Measurements from ENCODE around the gene FAM76B.
"Not testable (repeated sequence)": the region's sequence is repeated elsewhere in the genome, so short reads cannot be mapped to it uniquely, and the experiment has no call there.

DNA sequence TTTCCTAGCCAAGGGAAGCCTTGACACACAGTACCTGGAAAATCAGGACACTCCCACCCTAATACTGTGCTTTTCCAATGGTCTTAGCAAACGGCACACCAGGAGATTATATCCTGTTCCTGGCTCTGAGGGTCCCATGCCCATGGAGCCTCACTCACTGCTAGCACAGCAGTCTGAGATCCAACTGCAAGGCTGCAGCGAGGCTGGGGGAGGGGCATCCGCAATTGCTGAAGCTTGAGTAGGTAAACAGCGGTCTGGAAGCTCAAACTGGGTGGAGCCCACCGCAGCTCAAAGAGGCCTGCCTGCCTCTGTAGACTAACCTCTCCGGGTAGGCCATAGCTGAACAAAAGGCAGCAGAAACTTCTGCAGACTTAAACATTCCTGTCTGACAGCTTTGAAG lies 16.9 kb upstream of the FAM76B start:
- not testable (repeated sequence) for TF ChIP-seq POLR2A (IDR thresholded peaks at IDR 0.05)
- TF ChIP-seq, protein P1, sequence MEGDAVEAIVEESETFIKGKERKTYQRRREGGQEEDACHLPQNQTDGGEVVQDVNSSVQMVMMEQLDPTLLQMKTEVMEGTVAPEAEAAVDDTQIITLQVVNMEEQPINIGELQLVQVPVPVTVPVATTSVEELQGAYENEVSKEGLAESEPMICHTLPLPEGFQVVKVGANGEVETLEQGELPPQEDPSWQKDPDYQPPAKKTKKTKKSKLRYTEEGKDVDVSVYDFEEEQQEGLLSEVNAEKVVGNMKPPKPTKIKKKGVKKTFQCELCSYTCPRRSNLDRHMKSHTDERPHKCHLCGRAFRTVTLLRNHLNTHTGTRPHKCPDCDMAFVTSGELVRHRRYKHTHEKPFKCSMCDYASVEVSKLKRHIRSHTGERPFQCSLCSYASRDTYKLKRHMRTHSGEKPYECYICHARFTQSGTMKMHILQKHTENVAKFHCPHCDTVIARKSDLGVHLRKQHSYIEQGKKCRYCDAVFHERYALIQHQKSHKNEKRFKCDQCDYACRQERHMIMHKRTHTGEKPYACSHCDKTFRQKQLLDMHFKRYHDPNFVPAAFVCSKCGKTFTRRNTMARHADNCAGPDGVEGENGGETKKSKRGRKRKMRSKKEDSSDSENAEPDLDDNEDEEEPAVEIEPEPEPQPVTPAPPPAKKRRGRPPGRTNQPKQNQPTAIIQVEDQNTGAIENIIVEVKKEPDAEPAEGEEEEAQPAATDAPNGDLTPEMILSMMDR (IDR thresholded peaks at IDR 0.05): not testable (repeated sequence)
